NCI-H128 (cell line): ENCODE data around the gene APEH.

Experiments used
- DNase-seq: peaks from one replicate; lab custom pipeline; 2025; ENCODE audit not compliant: unreplicated experiment; lab: John Stamatoyannopoulos, UW

The APEH gene

GRCh38 chr3:49723628-49724551, 49.7 kb downstream of the APEH start, which contains the start of gene GMPPB:
Gene GMPPB, minus strand, starts transcription at chr3:49723951. Its CDS starts 225 bp downstream, at chr3:49723726.
- peak; percentile 84 for DNase-seq

- no peak for DNase-seq
These were observed 50.4 kb downstream of the APEH start for GRCh38 chr3:49724586-49724985.

- no peak for DNase-seq
These were observed 51.9 kb downstream of the APEH start for GRCh38 chr3:49725906-49726681.

GRCh38 chr3:49727154-49727923, 53.2 kb downstream of the APEH start:
- no peak for DNase-seq

- DNase-seq: no peak
These were observed 53.8 kb downstream of the APEH start for GRCh38 chr3:49727924-49728361.

- DNase-seq: no peak
These were observed 55.9 kb downstream of the APEH start for GRCh38 chr3:49729966-49730609.

- DNase-seq: no peak
These were observed 58.4 kb downstream of the APEH start for GRCh38 chr3:49732597-49732996.

- DNase-seq: no peak
These were observed 59.4 kb downstream of the APEH start for GRCh38 chr3:49733551-49733950.
